Adrenal gland (tissue), 12 donors: ENCODE data around the gene DDI2. TPM values are rescaled to one million over a fixed set of nuclear protein-coding genes. Genes with fewer than 3 reads are reported as not detected.

ENCODE experiments used
- DNase-seq, 7 donors: peaks; one replicate each; pipeline ENCODE4 v3.0.0-alpha.2; 2019 to 2020
- H3K27ac ChIP-seq, 5 donors: fragments of 200-600 bp; sonication (generic) in 4 of 5; 1 replicate in 3 of 5; 2 replicates in 2 of 5; pipeline versions ENCODE4 v1.5.1 to v1.8.0; 2016 to 2020; ENCODE audit warnings: mild to moderate bottlenecking in 1 of 5
- H3K27me3 ChIP-seq: fragments of 200-600 bp; 2 replicates; pipeline ENCODE4 v1.8.0; 2021
- H3K36me3 ChIP-seq, 2 donors: fragments of 200-600 bp; replicated peaks in 1 of 2; 1 replicate in 1 of 2; 2 replicates in 1 of 2; pipeline versions ENCODE4 v1.5.1 to v1.8.0; 2018 to 2022
- H3K4me1 ChIP-seq, 2 donors: fragments of 200-600 bp; replicated peaks in 1 of 2; 1 replicate in 1 of 2; 2 replicates in 1 of 2; pipeline versions ENCODE4 v1.5.1 to v1.8.0; 2018 to 2021
- H3K4me3 ChIP-seq, 4 donors: fragments of 200-600 bp; sonication (generic) in 3 of 4; one replicate each; pipeline ENCODE4 v1.5.1; 2016 to 2018
- H3K9me3 ChIP-seq, 3 donors: fragments of 200-600 bp; sonication (generic) in 1 of 3; replicated peaks in 1 of 3; 1 replicate in 2 of 3; 2 replicates in 1 of 3; pipeline versions ENCODE4 v1.5.1 to v1.8.0; 2016 to 2021
- CTCF ChIP-seq, 6 experiments: fragments of 450-650 bp in 4 of 6; fragments of 200-600 bp in 2 of 6; sonication (generic) in 1 of 6; IDR thresholded peaks; 1 replicate in 5 of 6; 2 replicates in 1 of 6; pipeline versions ENCODE4 v1.5.1 to v1.8.0; 2016 to 2021; ENCODE audit warnings: antibody characterized with exemption in 6 of 6, mild to moderate bottlenecking in 2 of 6, moderate library complexity in 1 of 6
- POLR2A ChIP-seq, 2 donors: fragments of 450-650 bp; IDR thresholded peaks; one replicate each; pipeline ENCODE4 v1.6.1; 2017; ENCODE audit warnings: antibody characterized with exemption in 2 of 2, mild to moderate bottlenecking in 2 of 2, moderate library complexity in 1 of 2
- WGBS, 4 donors: extraction: QIAGEN DNeasy Blood & Tissue Kit in 2 of 4; methylation state at CpG; one replicate each; pipeline versions ENCODE4 v1.1.5 to v1.1.7; 2013 to 2017; 5-methylcytosine and 5-hydroxymethylcytosine counted together
- intact Hi-C, 2 donors: fragments of 100-400 bp; cut with DNase I; formaldehyde crosslinking; loops; one replicate each; pipeline versions ENCODE4 v1.14.1 to v1.15.0; 2022 to 2023
- polyA plus RNA-seq, 3 donors: library from polyadenylated mRNA; stranded (reverse); fragments of 200-250 nt in 2 of 3; fragments of 350-450 nt in 1 of 3; fragmentation: Illumina TruSeq in 1 of 3; extraction: RNeasy Lipid Tissue Mini Kit (QIAGEN cat#74804) in 1 of 3; gene quantifications; one replicate each; pipeline ENCODE4 v1.2.3, GENCODE V29; 2013 to 2014
- total RNA-seq, 9 donors: library from RNA; depleted of rRNA in 4 of 9; stranded (reverse); fragments of >200 nt in 4 of 9; fragments of 120-200 nt in 1 of 9; fragmentation: NEBNext Ultra II Directional in 1 of 9; extraction: Animal tissue kit (Norgen Biotek cat#: 25700) in 1 of 9; gene quantifications; one replicate each; pipeline versions ENCODE4 v1.1.0 to v1.2.4, GENCODE V29; 2013 to 2023
- donor health status: healthy with polysubstance abuse.
- donor health status: Bipolar disorder and iron deficiency.
- donor health status: DM: yes; HTN: yes; CAD: no.
- donor health status: DM: no; HTN: no; CAD: no.
- donor health status: DM: no; HTN: no; CAD: no.
- donor health status: DM: yes; HTN: yes; CAD: no.

Gene DDI2
- total and polyA plus RNA-seq, 12 donors, result 5.3 to 46.3 (median 27.2) TPM

- no peaks in the 10 kb centered on the region for H3K9me3 ChIP-seq
- TF ChIP-seq POLR2A (IDR thresholded peaks at IDR 0.05) (no peak), CTCF (IDR thresholded peaks at IDR 0.05) (no peak)
- 91 to 97% (median 95%) methylated on average over 10 of the region's 10 CpGs for WGBS, 4 donors
- intact Hi-C loops, result no loop called here
- no peaks in the 10 kb centered on the region for H3K36me3 ChIP-seq
- DNase-seq, result no peak
- H3K4me1 ChIP-seq, result no peaks in the 10 kb centered on the region
- H3K27me3 ChIP-seq, result no peaks in the 10 kb centered on the region
- H3K27ac ChIP-seq, result no peak overlapping the region
- H3K4me3 ChIP-seq, result no peak overlapping the region
These were observed 51.8 kb downstream of the DDI2 start for GRCh38 chr1:15669074-15669473.

- Histone ChIP-seq H3K36me3 (no peaks in the 10 kb centered on the region), H3K4me1 (no peaks in the 10 kb centered on the region), H3K9me3 (no peaks in the 10 kb centered on the region), H3K27me3 (no peaks in the 10 kb centered on the region), H3K4me3 (no peak overlapping the region), H3K27ac (no peak overlapping the region)
- TF ChIP-seq CTCF (IDR thresholded peaks at IDR 0.05), result no peak
- TF ChIP-seq POLR2A (IDR thresholded peaks at IDR 0.05), result no peak
- WGBS, 4 donors, result 63 to 100% (median 84%) methylated on average over 2 to 4 of the region's 4 CpGs
- intact Hi-C loops, result no loop called here
- no peak for DNase-seq
These were observed 52.6 kb downstream of the DDI2 start for GRCh38 chr1:15669864-15670263.

DNA sequence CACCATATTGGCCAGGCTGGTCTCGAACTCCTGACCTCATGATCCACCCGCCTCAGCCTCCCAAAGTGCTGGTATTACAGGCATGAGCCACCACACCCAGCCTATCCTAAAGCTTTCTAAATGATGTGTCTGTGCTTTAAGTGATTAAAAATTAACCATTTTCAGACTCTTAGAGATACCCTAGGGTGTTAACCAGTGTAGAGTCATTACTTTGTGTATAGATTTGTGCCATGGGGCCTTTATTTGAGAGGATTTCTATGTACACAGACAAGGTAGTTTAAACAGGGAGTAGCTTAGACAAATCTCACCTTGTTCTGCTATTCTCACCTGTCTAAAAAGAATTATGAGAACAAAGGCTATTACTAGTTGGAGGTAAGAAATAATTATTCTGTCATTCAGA is 54.2 kb downstream of the DDI2 start:
- H3K27ac ChIP-seq, result no peak overlapping the region
- H3K27me3 ChIP-seq, result no peaks in the 10 kb centered on the region
- no peaks in the 10 kb centered on the region for H3K9me3 ChIP-seq
- intact Hi-C loops, result no loop called here
- H3K4me1 ChIP-seq, result no peaks in the 10 kb centered on the region
- H3K4me3 ChIP-seq, result no peak overlapping the region
- 97 to 100% (median 97%) methylated on average over 2 of the region's 2 CpGs for WGBS, 4 donors
- TF ChIP-seq CTCF (IDR thresholded peaks at IDR 0.05), result no peak
- TF ChIP-seq POLR2A (IDR thresholded peaks at IDR 0.05), result no peak
- no peak for DNase-seq
- no peaks in the 10 kb centered on the region for H3K36me3 ChIP-seq

- no peak for DNase-seq
- Histone ChIP-seq H3K36me3 (no peaks in the 10 kb centered on the region), H3K27ac (no peak overlapping the region), H3K4me1 (no peaks in the 10 kb centered on the region), H3K27me3 (no peaks in the 10 kb centered on the region), H3K9me3 (no peaks in the 10 kb centered on the region), H3K4me3 (no peak overlapping the region)
- 67 to 74% (median 71%) methylated on average over 12 of the region's 12 CpGs for WGBS, 4 donors
- intact Hi-C loops, result no loop called here
- no peak for TF ChIP-seq POLR2A (IDR thresholded peaks at IDR 0.05)
- no peak for TF ChIP-seq CTCF (IDR thresholded peaks at IDR 0.05)
These were observed 57.3 kb downstream of the DDI2 start for GRCh38 chr1:15674386-15675159.
